ENCODE results near the gene MCHR1.
"Not testable (repeated sequence)": the region's sequence is repeated elsewhere in the genome, so short reads cannot be mapped to it uniquely, and the experiment has no call there.

MCHR1 gene, protein sequence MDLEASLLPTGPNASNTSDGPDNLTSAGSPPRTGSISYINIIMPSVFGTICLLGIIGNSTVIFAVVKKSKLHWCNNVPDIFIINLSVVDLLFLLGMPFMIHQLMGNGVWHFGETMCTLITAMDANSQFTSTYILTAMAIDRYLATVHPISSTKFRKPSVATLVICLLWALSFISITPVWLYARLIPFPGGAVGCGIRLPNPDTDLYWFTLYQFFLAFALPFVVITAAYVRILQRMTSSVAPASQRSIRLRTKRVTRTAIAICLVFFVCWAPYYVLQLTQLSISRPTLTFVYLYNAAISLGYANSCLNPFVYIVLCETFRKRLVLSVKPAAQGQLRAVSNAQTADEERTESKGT

DNA sequence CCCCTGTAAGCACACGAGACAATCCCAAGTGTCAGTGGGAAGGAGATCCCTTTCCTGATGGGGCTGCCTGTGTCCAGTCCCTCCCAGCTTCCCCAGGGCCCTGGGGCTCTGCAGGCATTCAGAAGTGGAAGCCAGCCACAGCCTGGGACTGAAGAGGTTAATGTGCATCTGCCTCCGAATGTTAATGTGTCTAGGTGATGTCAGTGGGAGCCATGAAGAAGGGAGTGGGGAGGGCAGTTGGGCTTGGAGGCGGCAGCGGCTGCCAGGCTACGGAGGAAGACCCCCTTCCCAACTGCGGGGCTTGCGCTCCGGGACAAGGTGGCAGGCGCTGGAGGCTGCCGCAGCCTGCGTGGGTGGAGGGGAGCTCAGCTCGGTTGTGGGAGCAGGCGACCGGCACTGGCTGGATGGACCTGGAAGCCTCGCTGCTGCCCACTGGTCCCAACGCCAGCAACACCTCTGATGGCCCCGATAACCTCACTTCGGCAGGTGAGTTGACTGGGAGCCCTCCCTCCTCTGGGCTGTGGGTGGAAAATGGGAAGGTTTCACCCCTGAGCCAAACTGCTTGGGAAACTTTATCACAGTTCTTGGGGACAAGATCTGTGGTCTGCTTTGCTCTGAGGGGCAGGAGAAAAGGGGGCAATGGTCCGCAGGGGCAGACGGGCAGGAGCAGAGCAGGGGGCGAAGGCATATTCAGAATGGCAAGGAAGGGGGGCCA lies at the start of gene MCHR1:
Gene MCHR1, plus strand, starts transcription at position 236 of the 715 bp plus-strand sequence. Its CDS starts 169 bp downstream, at position 405.
- no peak for DNase-seq

GRCh38 chr22:40631925-40632324 lies 47.4 kb upstream of the MCHR1 start:
- DNase-seq: no peak

- DNase-seq: no peak
Measured at GRCh38 chr22:40633036-40633435, 46.2 kb upstream of the MCHR1 start.

- DNase-seq: no peak
Measured at GRCh38 chr22:40634119-40634903, 45.0 kb upstream of the MCHR1 start.

DNA sequence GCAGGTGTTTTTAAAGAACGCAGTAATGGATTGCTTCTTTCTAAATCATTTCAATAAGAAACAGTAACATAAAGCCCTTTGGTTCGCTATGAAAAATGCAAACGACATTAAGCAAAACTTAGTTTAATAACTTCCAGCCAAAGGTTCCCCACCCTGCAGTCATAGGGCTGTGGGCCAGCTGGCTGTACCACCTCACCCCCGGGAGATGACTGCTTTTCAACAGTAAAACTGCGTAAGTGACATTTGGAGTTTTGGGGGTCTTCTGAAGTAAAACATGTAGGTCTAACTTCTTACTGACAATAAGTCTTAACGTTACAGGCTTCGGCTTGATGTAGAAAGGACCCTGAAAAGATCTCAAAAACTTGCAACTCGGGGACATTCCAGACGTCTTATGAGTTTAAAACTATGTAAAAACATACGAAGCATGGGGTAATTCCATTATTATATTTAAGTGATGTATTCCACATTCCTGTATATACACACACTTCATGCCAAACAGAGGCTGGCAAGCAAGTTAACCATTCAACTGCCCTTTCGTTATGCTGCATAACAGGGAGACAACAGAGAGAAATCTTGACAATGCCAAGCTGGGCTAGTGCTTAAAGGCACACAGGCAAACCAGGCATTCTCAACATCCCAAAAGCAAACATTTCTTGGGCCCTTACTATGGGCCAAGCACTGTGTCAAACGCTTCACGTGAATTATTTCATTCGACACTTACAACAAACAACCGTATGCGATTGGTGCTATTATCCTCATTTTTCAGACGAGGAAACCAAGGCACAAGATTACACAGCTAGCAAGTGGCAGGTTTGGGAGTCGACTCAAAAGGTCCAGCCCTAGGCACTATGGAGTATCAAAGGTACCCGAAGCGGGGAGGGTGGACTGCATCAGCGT lies 44.0 kb upstream of the MCHR1 start:
- DNase-seq: no peak

DNA sequence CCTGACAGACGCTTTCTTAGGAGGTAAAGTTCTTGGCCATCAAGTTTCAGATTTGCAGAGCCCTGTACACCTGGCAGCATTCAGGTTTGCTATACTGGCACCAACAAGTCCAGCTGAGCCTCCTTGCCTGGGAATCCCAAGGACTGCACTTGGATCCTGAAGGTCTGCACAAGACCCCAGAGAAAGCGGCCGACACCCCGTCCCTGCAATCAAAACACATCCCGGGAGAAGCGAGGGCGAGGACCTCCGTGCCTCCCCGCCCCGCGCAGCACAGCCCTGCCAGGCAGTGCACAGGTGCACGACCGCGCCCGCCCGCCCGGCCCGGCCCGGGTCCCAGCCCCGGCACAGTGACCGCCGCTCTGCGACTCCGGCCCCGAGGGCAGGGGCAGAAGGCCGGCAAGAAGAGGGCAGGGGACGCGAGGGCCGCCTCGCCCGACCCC lies 43.3 kb upstream of the MCHR1 start:
- DNase-seq: no peak

DNA sequence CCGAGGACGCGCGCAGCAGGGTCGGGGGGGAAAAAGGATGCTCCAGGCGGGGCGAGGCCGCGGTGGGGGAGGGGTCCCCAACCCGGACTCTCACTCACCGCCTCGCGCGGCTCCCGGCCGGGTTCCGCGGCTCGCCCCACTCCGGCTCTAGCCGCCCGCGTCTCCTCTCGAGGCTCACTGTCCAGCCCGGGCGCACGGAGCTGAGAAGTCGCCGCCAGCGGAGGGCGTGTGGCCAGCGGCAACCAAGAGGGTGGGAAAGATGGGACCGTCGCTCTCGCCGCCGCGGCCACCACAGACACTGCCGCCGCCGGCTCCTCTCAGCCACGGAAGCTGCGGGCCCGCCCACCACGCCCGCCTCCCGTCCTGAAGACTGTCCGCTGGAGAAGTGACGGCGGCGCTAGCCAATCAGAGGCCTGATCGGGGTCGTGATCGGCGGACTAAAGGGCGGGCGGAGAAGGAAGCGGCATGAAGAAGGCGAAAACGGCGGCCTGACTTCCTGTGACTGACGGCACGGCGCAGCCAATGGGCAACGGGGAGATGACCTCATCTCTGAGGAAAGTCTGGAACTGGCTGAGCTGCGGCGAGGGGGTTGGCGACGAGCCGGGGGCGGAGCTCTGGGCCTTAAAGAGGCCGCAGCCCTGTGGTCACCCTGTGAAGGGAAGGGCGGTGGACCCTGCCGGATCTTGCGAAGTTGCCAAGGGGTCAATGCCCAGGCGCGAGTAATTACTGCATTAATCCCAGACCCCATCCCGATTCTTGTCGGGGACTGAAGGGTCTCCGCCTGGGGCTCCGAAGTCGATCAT lies 42.7 kb upstream of the MCHR1 start, which contains the start of gene MRTFA:
Gene MRTFA, minus strand, starts transcription at position 340 of the 803 bp plus-strand sequence.
- peak; percentile 97 for DNase-seq

DNA sequence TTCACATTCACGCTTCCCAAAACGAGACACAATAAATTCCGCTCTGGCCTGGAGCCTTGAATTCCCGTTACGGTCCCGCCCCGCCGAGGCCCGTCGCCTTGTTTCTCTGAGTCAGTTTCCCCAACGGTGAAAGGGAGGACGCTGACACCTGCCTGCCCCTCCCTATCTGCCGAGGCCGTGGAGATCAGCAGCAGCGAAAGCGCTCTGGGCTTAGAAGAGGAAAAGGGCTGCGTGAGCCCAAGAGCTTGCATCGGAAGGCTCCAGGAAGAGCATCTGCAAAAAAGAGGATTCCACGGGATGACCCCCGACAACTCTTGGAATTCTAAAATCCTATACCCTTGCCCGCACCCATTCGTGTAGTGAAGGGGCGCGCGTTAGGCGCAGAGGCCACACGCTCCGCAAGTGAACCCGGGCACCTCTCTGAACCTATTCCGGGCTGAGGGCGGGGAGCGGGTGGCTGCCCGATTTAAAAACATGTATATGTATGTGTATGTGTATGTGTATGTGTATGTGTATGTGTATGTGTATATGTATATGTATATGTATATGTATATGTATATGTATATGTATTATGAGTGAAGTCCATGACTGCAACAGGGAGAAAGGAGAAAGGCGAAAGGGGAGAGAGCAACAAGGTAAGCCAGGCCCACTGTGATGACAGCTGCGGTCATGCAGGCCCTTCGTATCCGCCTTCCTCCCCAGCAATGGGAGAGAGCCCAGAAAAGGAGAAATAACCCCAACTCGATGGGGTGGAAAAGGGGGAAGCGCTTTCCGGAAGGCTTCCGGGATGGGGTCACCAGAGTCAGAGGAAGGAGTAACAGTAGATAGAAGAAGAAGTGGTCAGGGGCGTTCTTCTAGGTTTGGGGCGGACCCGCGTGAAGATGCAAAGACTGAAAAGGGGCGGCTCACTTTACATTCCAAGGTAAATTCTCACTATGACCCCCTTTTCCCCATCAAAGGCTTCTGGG lies 41.8 kb upstream of the MCHR1 start:
- no peak for DNase-seq

GRCh38 chr22:40638261-40638660 lies 41.0 kb upstream of the MCHR1 start:
- DNase-seq: no peak

- no peak for DNase-seq
Measured at GRCh38 chr22:40641269-40641668, 38.0 kb upstream of the MCHR1 start.

GRCh38 chr22:40642316-40642715 lies 37.0 kb upstream of the MCHR1 start:
- no peak for DNase-seq

- DNase-seq: no peak
Measured at GRCh38 chr22:40645579-40646197, 33.6 kb upstream of the MCHR1 start.

DNA sequence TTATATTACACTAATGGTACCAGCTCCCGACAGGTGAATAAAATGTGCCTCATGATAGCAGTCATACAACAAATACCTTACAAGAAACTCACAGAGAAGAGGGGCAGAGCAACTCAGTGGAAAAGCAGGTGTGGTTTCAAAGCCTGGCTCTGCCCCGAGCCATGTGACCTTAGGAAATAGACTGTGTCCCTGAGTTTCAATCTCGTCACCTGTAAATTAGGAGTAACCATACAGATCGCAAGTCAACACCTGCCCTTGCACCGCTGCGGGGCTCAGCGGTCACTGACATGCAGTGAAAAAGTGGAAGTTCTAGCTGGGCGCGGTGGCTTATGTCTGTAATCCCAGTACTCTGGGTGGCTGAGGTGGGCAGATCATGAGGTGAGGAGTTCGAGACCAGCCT lies 30.9 kb upstream of the MCHR1 start:
- DNase-seq: no peak

- no peak for DNase-seq
Measured at GRCh38 chr22:40651057-40651456, 28.2 kb upstream of the MCHR1 start.

- DNase-seq: peak; percentile 69
Measured at GRCh38 chr22:40651563-40652501, 27.5 kb upstream of the MCHR1 start.

DNA sequence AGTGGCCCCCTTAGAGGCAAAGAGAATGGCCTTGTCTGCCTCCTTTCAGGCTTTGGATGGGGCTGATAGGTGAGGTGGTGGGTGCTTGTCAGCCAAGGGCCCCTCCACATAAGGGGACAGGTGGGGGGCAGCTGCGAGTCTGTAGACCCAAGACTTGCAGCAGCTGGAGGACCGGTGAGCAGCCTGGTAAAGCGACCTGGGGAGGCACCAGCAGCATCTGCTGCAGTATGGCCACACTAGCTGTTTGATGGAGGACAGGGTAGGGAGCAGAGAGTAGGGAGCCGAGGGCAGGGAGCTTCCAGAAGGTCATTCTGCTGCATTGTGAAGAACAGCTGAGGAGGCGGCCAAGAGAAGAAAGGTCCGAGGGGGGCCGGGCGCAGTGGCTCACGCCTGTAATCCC lies 25.9 kb upstream of the MCHR1 start:
- no peak for DNase-seq

DNA sequence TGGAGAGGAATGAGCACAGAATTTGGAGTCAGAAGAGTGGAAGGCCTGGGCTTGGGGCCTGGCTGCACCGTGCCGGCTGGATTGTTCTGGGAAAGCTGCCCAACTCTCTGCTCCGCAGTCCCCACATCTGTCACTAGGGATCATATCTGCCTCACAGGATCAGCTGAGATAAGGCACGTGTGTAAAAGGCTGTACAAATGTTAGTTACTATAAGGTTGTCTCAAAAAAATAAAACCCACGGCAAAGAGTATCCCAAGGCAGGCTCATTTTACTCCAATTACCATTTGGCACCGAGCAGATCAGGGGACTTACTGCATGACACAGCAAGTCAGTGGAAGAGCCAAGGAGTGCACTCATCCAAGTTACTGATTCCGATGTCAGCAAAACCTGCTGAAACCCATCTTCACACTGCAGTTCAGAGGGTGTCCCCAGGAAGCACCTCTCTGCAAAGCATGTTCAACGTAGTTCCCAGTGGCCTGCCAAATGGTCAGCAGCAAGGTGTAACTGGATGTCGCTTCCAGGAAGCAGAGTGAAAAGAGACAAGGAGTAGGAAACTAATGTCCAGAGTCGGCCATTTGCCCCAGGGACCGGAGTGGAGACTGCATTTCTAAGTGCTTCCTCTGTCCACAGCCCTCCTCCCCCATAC lies 24.6 kb upstream of the MCHR1 start:
- DNase-seq: no peak

GRCh38 chr22:40655941-40656340 lies 23.3 kb upstream of the MCHR1 start:
- DNase-seq: not testable (repeated sequence)

Data from activated T-cell treated with anti-CD3 and anti-CD28 coated beads, Interleukin-2, amount 50 U/mL, for 1 hour (primary cell).